ENCODE results near the gene MYO1B. TPM values are rescaled to one million over a fixed set of nuclear protein-coding genes. Genes with fewer than 3 reads are reported as not detected.

Gene MYO1B
- total and polyA plus RNA-seq, 2 experiments from 2014 or later: 26.4 to 70.6 TPM

DNA sequence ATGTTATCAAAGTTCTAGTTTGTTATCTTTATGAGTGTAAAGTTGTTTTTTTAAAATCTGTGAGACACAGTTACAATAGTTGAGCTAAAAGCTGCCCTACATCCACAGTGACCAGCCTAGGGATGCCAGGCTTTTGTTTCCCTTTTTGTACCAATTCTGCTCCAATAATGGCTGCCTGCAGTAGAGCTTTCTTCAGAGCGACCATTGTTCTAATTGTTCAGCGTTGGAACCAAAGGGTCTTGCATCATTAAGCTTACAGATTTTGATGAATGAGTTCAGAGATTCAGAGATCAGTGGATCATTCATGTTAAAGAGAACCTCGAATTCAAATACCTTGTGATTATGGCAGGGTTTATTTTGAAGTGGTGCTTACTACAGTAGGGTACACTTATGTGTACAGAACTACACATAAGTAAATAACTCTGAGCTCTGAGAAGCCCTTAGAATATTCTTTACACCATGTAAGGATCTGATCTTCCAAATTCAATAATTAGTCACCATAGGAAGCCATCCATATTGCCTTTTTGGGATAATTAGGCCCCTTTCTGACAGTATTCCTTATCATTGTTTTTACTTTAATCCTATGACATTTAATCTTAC is 157.9 kb downstream of the MYO1B start:
- Histone ChIP-seq H3F3A (replicated peaks; ENCODE audit: low read depth) (no peaks in the 10 kb centered on the region), H3K4me3 (no peak overlapping the region), H4K20me1 (replicated peaks; ENCODE audit: insufficient read depth) (no peaks in the 10 kb centered on the region), H3K36me3 (ENCODE audit: insufficient read depth) (no peaks in the 10 kb centered on the region; the same call in 1 of the 2 replicates), H3K27ac (ENCODE audit: low read depth) (no peak overlapping the region), H3K4me1 (ENCODE audit: insufficient read depth) (peaks cover 8% of the 10 kb centered on the region; the same call in 1 of the 2 replicates), H3K27me3 (ENCODE audit: insufficient read depth) (no peaks in the 10 kb centered on the region), H3K79me2 (replicated peaks; ENCODE audit: insufficient read depth) (no peaks in the 10 kb centered on the region), H3K9me2 (ENCODE audit: insufficient read depth) (no peaks in the 10 kb centered on the region), H2AFZ (no peak overlapping the region), H3K4me2 (no peak overlapping the region)
- Mint-ChIP-seq H3K9me3 (peaks cover 5% of the 10 kb centered on the region; the same call in 1 of the 3 replicates), H3K4me3 (no peak overlapping the region), H3K36me3 (ENCODE audit: low read depth) (peaks cover 38% of the 10 kb centered on the region), H3K27ac (no peak overlapping the region), H3K4me1 (peaks cover 14% of the 10 kb centered on the region; the same call in 2 of the 3 replicates), H3K27me3 (ENCODE audit: insufficient read depth, low read depth, poor library complexity) (no peaks in the 10 kb centered on the region)
- no peak for ATAC-seq
- no peak for DNase-seq (ENCODE audit: low spot score)
- TF ChIP-seq NANOG (IDR thresholded peaks at IDR 0.05; ENCODE audit: borderline replicate concordance) (no peak), CTCF (conservative IDR thresholded peaks at IDR 0.05; ENCODE audit: low read depth in 2 of 2) (no peak), ETS1 (IDR thresholded peaks at IDR 0.05) (no peak), STAT1 (IDR thresholded peaks at IDR 0.05; ENCODE audit: unreplicated experiment) (no peak), POLR2AphosphoS5 (IDR thresholded peaks at IDR 0.05; ENCODE audit: low read depth) (no peak), ZNF331 (CRISPR knock-in tag; IDR thresholded peaks at IDR 0.05; ENCODE audit: low read depth) (no peak), ZNF114 (CRISPR knock-in tag; IDR thresholded peaks at IDR 0.05) (no peak), ZNF462 (CRISPR knock-in tag; IDR thresholded peaks at IDR 0.05) (no peak), EZH2 (IDR thresholded peaks at IDR 0.05; ENCODE audit: low read depth, unreplicated experiment) (no peak), CREB1 (CRISPR knock-in tag; IDR thresholded peaks at IDR 0.05; ENCODE audit: low read depth) (no peak), EZH2phosphoT487 (IDR thresholded peaks at IDR 0.05; ENCODE audit: unreplicated experiment) (no peak), JUNB (IDR thresholded peaks at IDR 0.05; ENCODE audit: unreplicated experiment) (no peak)
- TF ChIP-seq, protein P1, sequence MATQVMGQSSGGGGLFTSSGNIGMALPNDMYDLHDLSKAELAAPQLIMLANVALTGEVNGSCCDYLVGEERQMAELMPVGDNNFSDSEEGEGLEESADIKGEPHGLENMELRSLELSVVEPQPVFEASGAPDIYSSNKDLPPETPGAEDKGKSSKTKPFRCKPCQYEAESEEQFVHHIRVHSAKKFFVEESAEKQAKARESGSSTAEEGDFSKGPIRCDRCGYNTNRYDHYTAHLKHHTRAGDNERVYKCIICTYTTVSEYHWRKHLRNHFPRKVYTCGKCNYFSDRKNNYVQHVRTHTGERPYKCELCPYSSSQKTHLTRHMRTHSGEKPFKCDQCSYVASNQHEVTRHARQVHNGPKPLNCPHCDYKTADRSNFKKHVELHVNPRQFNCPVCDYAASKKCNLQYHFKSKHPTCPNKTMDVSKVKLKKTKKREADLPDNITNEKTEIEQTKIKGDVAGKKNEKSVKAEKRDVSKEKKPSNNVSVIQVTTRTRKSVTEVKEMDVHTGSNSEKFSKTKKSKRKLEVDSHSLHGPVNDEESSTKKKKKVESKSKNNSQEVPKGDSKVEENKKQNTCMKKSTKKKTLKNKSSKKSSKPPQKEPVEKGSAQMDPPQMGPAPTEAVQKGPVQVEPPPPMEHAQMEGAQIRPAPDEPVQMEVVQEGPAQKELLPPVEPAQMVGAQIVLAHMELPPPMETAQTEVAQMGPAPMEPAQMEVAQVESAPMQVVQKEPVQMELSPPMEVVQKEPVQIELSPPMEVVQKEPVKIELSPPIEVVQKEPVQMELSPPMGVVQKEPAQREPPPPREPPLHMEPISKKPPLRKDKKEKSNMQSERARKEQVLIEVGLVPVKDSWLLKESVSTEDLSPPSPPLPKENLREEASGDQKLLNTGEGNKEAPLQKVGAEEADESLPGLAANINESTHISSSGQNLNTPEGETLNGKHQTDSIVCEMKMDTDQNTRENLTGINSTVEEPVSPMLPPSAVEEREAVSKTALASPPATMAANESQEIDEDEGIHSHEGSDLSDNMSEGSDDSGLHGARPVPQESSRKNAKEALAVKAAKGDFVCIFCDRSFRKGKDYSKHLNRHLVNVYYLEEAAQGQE (IDR thresholded peaks at IDR 0.05; ENCODE audit: unreplicated experiment): no peak
